ENCODE data around the gene KYAT1. TPM values are rescaled to one million over a fixed set of nuclear protein-coding genes. Genes with fewer than 3 reads are reported as not detected.

The KYAT1 gene
- total and polyA plus RNA-seq, 2 of the 8 experiments (the other 6 are each of a cell fraction or from before 2014, with no cell fraction given): 30.4 to 42.2 TPM

GRCh38 chr9:128823903-128824406, 57.8 kb downstream of the KYAT1 start:
- no peak for DNase-seq (ENCODE audit: low read depth in 1 of 2, low spot score in 2 of 2)
- 93% methylated on average over 12 of the region's 12 CpGs; no CpG with 5 or more reads in 1 of the 2 experiments for WGBS, 2 experiments (ENCODE audit: extremely low coverage in 1 of 2, insufficient coverage in 1 of 2, insufficient read length in 1 of 2, insufficient replicate concordance in 2 of 2, low coverage in 1 of 2, low lambda C conversion rate in 2 of 2, missing lambda C conversion rate in 1 of 2)
- POLR2A ChIA-PET (ENCODE audit: partially characterized antibody): interaction anchor here (0.9 to 1.8 kb wide), 10 partner anchors 10 to 127 kb away, joined by 3 to 8 read pairs (median 4); partner anchors contain the start of gene PHYHD1
- TF ChIP-seq ATF2 (IDR thresholded peaks at IDR 0.05; ENCODE audit: low read length) (no peak), CREB1 (IDR thresholded peaks at IDR 0.05) (no peak), POLR2A (IDR thresholded peaks at IDR 0.05; ENCODE audit: control extremely low read depth in 1 of 2, low read depth in 2 of 2, low read length in 2 of 2) (no peak), SRF (IDR thresholded peaks at IDR 0.05; ENCODE audit: low read depth, low read length) (no peak), CTBP2 (IDR thresholded peaks at IDR 0.05; ENCODE audit: borderline replicate concordance, insufficient read depth, insufficient read length, low read length) (no peak), PHF8 (conservative IDR thresholded peaks at IDR 0.05; ENCODE audit: low read depth, low read length) (no peak), ASH2L (IDR thresholded peaks at IDR 0.05; ENCODE audit: low read length) (no peak), MAX (IDR thresholded peaks at IDR 0.05) (no peak), CHD1 (IDR thresholded peaks at IDR 0.05; ENCODE audit: low read depth, low read length) (no peak), SIX5 (IDR thresholded peaks at IDR 0.05; ENCODE audit: low read depth, low read length) (no peak), SUZ12 (IDR thresholded peaks at IDR 0.05; ENCODE audit: low read length) (no peak), KDM1A (IDR thresholded peaks at IDR 0.05; ENCODE audit: borderline replicate concordance, low read length) (no peak)

More at GRCh38 chr9:128823903-128824406, 57.8 kb downstream of the KYAT1 start:
- Histone ChIP-seq H3K4me2 (ENCODE audit: insufficient read depth in 1 of 2, low read depth in 2 of 2, low read length in 2 of 2) (no peak overlapping the region), H3K9ac (replicated peaks in 1 of 4; ENCODE audit: extremely low read depth in 1 of 4, low read depth in 3 of 4, low read length in 3 of 4) (no peak overlapping the region), H2BK5ac (ENCODE audit: low read depth, low read length) (no peak overlapping the region), H3K14ac (ENCODE audit: insufficient read length) (no peak overlapping the region), H3K27me3 (replicated peaks in 1 of 4; ENCODE audit: control insufficient read depth in 3 of 4, extremely low read depth in 1 of 4, insufficient read depth in 3 of 4, low read length in 3 of 4) (no peaks in the 10 kb centered on the region), H2BK15ac (ENCODE audit: low read length) (no peak overlapping the region), H3K18ac (ENCODE audit: extremely low read depth, low read length) (no peak overlapping the region), H2BK120ac (replicated peaks; ENCODE audit: low read depth, low read length) (no peak overlapping the region), H2AFZ (ENCODE audit: low read length) (no peak overlapping the region), H3K4me3 (ENCODE audit: extremely low read depth in 1 of 4, insufficient read depth in 2 of 4, low read depth in 3 of 4, low read length in 4 of 4) (no peak overlapping the region), H3K23ac (ENCODE audit: insufficient read length) (no peak overlapping the region), H4K8ac (ENCODE audit: extremely low read depth, insufficient read depth, low read length) (no peak overlapping the region), H2BK20ac (ENCODE audit: low read length) (no peak overlapping the region), H4K91ac (replicated peaks; ENCODE audit: insufficient read length, low read length) (no peak overlapping the region), H3K4ac (replicated peaks; ENCODE audit: insufficient read length, low read depth, low read length) (no peak overlapping the region), H3K79me1 (ENCODE audit: low read depth, low read length) (no peaks in the 10 kb centered on the region; the same call in 1 of the 2 replicates), H4K20me1 (replicated peaks in 1 of 2; ENCODE audit: control insufficient read depth in 1 of 2, insufficient read depth in 2 of 2, low read length in 2 of 2) (peaks cover 5 to 26% of the 10 kb centered on the region in 2 experiments), H2AK5ac (ENCODE audit: low read depth, low read length) (no peak overlapping the region), H3K36me3 (ENCODE audit: control insufficient read depth in 2 of 4, insufficient read depth in 4 of 4, low read length in 3 of 4) (peaks cover 28 to 62% (median 54%) of the 10 kb centered on the region in 4 experiments), H3K79me2 (ENCODE audit: control insufficient read depth in 1 of 2, insufficient read depth in 2 of 2, low read length in 2 of 2) (peaks cover 0 to 6% of the 10 kb centered on the region in 2 experiments; a peak in 1 of 4 replicates), H3K9me3 (ENCODE audit: insufficient read depth in 2 of 2, low read depth in 1 of 2, low read length in 1 of 2) (no peaks in the 10 kb centered on the region), H2BK12ac (ENCODE audit: low read depth, low read length) (no peak overlapping the region), H3K27ac (ENCODE audit: low read depth, low read length) (no peak overlapping the region), H4K5ac (ENCODE audit: insufficient read length, low read depth, low read length) (no peak overlapping the region), H3K56ac (replicated peaks; ENCODE audit: insufficient read length, low read depth, low read length) (no peak overlapping the region), H3K23me2 (ENCODE audit: low read depth, low read length) (peaks cover 6% of the 10 kb centered on the region; the same call in 1 of the 2 replicates), H3K4me1 (replicated peaks in 1 of 4; ENCODE audit: control insufficient read depth in 3 of 4, insufficient read depth in 4 of 4, low read length in 3 of 4) (peaks cover 0 to 11% (median 3%) of the 10 kb centered on the region in 4 experiments; a peak in 3 of 7 replicates)
- no peak for FAIRE-seq
- CTCF ChIA-PET (ENCODE audit: partially characterized antibody): interaction anchor here (0.6 kb wide), 2 partner anchors 56 to 273 kb away, joined by 3 read pairs; no protein-coding TSS in a partner anchor

All from H1 (cell line).